ENCODE results near the gene TPGS1.

GRCh38 chr19:480016-480855 lies 27.1 kb upstream of the TPGS1 start:
- TF ChIP-seq POLR2A (IDR thresholded peaks at IDR 0.05) (no peak), CTCF (IDR thresholded peaks at IDR 0.05) (peak; percentile 24 to 69 (median 45))
